Brain microvascular endothelial cell (primary cell): ENCODE measurements around the gene ALDH1L2.

Experiments used
- DNase-seq: peaks from one replicate; pipeline ENCODE4 v3.0.0-alpha.2; 2020
- H3K27ac ChIP-seq: fragments of 250-450 bp; sonication (Bioruptor Pico); 2 replicates; pipeline ENCODE4 v1.5.1; 2020; ENCODE audit warnings: mild to moderate bottlenecking, moderate library complexity
- H3K27me3 ChIP-seq: fragments of 250-450 bp; sonication (Bioruptor Pico); replicated peaks from 2 replicates; pipeline ENCODE4 v1.5.1; 2020; ENCODE audit warnings: mild to moderate bottlenecking
- H3K36me3 ChIP-seq: fragments of 250-450 bp; sonication (Bioruptor Pico); replicated peaks from 2 replicates; pipeline ENCODE4 v1.5.1; 2020; ENCODE audit warnings: mild to moderate bottlenecking
- H3K4me3 ChIP-seq: 2 replicates; pipeline ENCODE4 v1.5.1; 2011; ENCODE audit warnings: low read depth, mild to moderate bottlenecking, control low read depth, low read length, moderate library complexity
- in situ Hi-C: cut with HindIII; loops from 2 replicates; pipeline ENCODE4 v1.10.0; 2017; ENCODE audit warnings: low sequenced_read_pairs, low pct_ligation_motif_present
- TF ChIP-seq, protein P1 (sequence below): IDR thresholded peaks from 2 replicates; pipeline ENCODE4 v1.5.1; 2011; ENCODE audit warnings: low read depth, mild to moderate bottlenecking, moderate library complexity, low read length, control low read depth, inconsistent platforms; ENCODE audit errors: missing control alignments

Gene ALDH1L2

DNA sequence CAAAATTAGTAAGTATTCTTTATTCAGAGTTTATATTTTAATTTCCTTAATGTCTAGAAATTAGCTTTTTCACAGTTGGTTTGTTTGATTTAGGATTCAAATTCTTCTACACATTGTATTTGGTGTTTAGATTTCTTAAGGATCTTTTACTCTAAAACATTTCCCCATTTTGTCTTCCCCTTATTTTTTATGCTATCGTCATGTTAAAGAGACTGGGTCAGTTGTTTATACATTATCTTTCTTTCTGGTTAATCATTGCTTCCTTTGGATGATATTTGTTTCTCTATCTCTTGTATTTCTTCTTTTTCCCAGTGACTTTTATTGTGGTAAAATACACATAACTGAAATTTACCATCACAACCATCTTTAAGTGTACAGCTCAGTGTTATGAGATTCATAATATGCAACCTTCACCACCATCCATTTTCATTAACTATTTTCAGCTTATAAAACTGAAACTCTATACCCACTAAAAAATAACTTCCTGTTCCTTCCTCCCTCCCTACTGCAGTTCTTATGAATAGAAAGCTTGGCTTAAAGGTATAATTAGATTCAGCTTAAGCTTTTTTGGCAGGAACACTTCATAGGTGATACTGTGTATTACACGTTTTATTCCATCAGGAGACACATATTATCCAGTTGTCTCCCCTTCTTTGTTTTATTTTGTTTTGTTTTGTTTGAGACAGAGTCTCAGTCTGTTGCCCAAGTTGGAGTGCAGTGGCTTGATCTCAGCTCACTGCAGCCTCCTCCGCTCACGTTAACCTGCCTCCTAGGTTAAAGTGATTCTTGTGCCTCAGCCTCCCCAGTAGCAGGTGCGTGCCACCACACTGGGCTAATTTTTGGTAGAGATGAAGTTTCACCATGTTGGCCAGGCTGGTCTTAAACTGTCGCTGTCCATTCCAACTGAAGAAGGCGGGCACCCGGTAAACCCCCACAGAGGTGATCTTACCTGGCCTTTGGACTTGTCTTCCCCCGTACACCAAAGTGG, 53.1 kb downstream of the ALDH1L2 start:
- no peak for DNase-seq
- no peaks in the 10 kb centered on the region for H3K27me3 ChIP-seq
- H3K4me3 ChIP-seq: no peak overlapping the region
- in situ Hi-C loops: no loop called here
- peaks cover 60% of the 10 kb centered on the region for H3K36me3 ChIP-seq
- no peak overlapping the region for H3K27ac ChIP-seq
- TF ChIP-seq, protein P1, sequence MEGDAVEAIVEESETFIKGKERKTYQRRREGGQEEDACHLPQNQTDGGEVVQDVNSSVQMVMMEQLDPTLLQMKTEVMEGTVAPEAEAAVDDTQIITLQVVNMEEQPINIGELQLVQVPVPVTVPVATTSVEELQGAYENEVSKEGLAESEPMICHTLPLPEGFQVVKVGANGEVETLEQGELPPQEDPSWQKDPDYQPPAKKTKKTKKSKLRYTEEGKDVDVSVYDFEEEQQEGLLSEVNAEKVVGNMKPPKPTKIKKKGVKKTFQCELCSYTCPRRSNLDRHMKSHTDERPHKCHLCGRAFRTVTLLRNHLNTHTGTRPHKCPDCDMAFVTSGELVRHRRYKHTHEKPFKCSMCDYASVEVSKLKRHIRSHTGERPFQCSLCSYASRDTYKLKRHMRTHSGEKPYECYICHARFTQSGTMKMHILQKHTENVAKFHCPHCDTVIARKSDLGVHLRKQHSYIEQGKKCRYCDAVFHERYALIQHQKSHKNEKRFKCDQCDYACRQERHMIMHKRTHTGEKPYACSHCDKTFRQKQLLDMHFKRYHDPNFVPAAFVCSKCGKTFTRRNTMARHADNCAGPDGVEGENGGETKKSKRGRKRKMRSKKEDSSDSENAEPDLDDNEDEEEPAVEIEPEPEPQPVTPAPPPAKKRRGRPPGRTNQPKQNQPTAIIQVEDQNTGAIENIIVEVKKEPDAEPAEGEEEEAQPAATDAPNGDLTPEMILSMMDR: no peak

DNA sequence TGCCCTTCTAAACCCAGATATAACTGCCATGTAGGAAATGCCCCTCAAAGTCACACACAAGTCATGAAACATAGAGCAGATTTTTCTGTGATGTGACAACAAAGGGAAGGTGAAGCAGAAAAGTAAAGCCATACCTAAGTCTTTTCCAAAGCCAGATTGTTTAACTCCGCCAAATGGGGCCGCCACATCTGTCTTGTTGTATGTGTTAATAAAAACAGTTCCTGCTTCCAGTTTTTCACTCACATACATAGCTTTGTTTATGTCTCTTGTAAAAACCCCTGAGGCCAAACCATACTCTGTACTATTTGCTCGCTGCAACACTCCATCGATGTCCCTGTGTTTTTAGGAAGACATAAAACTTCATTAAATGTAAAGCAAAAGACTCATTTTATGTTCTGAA, 57.8 kb downstream of the ALDH1L2 start:
- TF ChIP-seq, protein P1: no peak
- peaks cover 63% of the 10 kb centered on the region for H3K36me3 ChIP-seq

DNA sequence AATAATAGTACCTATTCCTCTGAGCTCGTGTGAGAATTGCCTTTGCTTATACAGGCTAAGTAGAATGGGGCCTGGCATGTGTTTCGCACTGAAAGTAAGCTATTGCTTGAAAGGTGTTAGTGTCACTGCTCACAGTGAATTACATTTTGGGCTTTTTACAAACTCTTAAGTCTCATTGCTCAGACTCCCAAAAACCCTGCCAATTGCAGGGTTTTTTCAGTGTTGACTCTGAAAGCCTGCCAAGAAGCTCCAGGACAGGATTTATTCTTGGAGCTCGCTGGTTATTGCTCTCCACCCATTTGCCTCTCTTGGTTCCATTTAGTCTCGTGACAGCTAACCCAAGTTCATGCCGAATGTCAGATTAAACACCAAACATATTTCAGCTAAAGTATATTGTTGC, 58.4 kb downstream of the ALDH1L2 start:
- H3K27ac ChIP-seq: no peak overlapping the region
- in situ Hi-C loops: no loop called here
- H3K36me3 ChIP-seq: peaks cover 61% of the 10 kb centered on the region
- peak; percentile 27 for DNase-seq
- TF ChIP-seq, protein P1: no peak
- no peaks in the 10 kb centered on the region for H3K27me3 ChIP-seq
- no peak overlapping the region for H3K4me3 ChIP-seq

More for the DNA sequence above, 57.8 kb downstream of the ALDH1L2 start:
- no peak overlapping the region for H3K4me3 ChIP-seq
- H3K27ac ChIP-seq: no peak overlapping the region
- in situ Hi-C loops: no loop called here
- no peaks in the 10 kb centered on the region for H3K27me3 ChIP-seq
- DNase-seq: no peak

DNA sequence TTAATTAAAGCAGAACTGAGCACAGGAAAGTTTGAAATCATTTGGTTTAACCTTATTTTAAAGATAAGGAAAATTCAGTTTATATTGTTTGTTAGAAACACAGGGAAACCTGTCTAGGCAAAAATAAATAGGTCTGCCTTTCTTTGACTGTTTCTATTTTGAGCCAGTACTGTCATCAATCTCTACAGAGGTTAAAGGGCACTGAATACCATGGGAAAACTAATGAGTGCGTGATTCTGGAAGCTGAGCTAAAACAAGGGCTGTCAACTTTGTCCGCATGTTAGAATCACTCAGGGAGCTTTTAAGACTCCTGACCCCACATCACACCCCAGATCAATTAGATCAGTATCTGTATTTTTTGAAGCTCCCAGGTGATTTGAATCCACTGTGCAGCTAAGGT, 59.3 kb downstream of the ALDH1L2 start:
- in situ Hi-C loops: no loop called here
- TF ChIP-seq, protein P1: no peak
- Histone ChIP-seq H3K4me3 (no peak overlapping the region), H3K27ac (no peak overlapping the region), H3K27me3 (no peaks in the 10 kb centered on the region), H3K36me3 (peaks cover 58% of the 10 kb centered on the region)
- DNase-seq: no peak

DNA sequence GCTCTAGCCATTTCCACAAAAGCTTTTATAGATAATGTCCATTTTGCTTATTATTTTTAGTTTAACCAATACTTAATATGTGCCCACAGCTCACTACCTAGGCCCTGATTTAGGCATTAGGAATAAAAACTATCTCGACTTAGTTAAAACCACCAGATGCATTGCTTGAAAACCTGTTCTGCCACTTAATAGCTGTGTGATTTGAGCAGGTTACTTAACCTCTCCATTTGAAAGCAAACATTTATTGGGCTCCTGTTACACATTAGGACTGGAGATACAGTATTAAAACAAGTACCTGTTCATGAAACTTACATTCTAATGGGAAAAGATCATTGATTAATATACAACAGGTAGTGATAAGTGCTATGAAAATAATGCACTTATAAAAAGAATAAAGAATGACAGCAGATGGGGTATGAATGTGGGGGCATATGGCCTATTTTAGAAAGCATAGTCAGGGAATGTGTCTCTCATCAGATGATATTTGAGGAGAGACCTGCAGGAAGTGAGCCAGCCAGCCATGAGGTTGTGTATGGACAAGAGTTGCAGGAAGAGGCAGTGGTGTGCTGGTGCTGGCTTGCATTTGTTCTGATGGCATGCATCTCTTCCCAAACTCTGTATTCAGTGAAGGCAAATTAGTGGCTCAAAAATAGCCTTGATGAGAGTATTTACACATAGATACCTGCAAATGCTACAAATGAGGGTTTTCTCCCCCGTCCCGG, 63.9 kb downstream of the ALDH1L2 start:
- H3K27me3 ChIP-seq: no peaks in the 10 kb centered on the region
- no peak overlapping the region for H3K27ac ChIP-seq
- in situ Hi-C loops: no loop called here
- DNase-seq: no peak
- H3K4me3 ChIP-seq: no peak overlapping the region
- peaks cover 30% of the 10 kb centered on the region for H3K36me3 ChIP-seq
- TF ChIP-seq, protein P1: no peak
